HG02870 (cell line): ENCODE data around the gene CEP164.

Experiments used
- ATAC-seq: cut with Tn5 transposase; IDR thresholded peaks from one replicate; pipeline ENCODE4 v1.9.1; 2021; ENCODE audit warnings: mild to moderate bottlenecking, moderate library complexity; ENCODE audit not compliant: unreplicated experiment

Gene CEP164

GRCh38 chr11:117457835-117458234 lies 130.2 kb downstream of the CEP164 start:
- ATAC-seq: no peak

DNA sequence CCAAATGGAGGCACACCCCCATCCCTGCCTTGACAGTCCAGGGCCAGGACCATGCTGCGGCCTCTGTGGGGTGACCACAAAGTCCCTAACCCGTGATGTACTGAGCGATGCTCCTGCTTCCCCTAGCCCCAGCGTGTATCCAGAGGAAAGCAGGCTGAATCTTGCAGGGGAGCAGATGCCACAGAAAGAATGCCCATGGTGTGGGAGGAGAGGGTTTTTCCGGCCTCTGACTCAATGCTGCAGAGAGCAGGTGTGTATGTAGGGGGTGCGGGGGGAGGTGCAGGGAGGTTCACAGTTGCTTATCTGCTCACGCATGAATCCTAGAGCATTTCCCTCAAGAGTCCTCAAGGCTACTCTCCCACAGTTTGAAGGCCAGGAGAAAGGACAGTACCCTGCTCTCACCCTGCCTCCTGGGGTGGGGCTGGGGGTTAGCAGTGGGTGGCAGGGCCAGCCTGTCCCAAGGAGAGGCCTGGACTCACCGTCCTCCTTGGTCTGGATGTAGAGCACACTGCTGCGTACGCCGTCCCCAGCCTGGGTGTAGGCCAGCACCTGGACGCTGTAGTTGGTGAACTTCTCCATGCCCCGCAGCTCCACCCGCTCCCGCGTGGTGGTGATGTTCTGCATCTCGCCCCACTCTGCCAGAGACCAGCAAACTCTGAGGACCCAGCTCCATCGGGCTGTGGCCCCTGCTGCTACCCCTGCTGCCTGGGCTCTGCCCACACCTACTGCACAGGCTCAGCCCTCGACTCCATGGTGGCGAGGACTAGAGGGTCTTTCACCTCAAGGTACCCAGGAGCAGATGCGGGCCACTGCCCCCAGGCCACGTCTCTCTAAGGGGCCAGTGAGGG lies 130.8 kb downstream of the CEP164 start:
- ATAC-seq: no peak

DNA sequence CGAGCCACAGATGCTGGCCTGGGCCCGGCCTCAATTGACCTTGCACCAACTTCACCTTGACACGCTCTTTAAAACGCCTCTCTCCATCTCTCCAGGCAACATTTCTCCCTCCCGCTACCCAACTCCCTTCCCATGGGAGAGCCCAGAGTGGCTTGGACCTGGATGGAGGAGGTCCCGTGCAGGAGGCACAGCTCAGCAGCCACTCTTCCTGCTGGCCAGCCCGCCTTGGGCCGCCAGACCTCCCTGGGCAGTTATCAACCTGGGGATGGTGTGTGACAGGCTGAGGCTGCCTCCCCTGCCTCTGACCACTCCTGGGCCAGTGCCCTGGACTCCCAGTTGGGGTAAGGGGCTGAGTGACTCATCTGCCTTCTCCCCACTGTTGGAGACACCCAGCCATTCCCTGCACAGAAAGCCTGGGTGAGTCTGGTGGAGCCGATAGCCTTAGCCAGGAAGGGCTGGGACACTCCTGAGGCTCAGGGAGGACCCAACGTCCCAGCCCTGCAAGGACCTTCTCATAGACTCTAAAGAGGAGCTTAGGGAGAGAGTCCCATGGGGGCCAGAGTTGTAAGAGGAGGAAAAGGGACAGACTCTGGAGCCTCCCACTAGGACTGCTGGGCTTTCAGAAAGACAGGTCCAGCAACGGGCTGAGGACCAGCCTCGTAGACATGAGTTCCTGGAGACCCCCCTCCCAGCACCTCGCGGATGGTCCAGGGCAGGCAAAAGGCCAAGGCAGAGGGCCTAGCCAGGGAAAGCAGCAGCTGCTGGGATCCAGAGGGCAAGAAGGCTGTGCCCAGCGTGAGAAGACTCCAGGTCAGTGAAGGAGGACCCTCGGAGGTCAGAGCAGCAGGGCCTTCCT lies 131.7 kb downstream of the CEP164 start:
- ATAC-seq: no peak

DNA sequence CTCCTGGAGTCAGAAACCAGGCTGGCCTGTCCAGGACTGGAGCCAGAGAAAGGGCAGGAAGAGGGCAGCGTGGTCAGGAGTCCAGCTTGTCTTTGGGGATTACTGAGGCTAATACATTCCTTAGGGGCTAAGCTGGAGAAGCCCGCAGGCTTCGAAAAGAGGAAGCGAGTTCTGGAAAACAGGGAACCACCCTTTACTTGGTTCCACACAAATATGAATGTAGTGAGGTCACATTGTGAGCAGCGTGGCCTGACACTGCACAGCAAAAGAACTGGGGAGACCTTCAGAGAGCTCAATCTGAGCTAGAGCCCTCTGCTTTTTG lies 132.3 kb downstream of the CEP164 start:
- no peak for ATAC-seq

- ATAC-seq: no peak
These were observed 133.9 kb downstream of the CEP164 start for GRCh38 chr11:117461396-117462182.

GRCh38 chr11:117462183-117462863 lies 134.7 kb downstream of the CEP164 start:
- no peak for ATAC-seq

DNA sequence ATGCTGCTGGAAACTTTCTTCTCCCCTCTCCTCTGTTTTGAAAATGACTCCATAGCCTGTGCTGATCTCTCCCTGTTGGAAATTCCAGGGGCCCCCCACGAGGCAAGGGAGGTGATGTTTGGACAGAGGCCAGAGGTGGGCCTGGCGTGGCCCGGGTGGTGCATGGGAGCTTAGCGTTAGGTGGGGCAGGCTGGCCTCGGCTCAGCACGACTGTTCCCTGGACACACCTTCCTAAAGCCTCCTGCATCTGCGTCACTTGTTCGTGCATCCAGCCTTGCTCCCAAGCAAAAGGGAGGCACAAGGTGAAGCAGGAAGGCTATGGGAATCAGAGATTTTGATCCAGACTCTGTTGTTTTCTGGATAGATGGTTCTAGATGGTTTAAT lies 135.2 kb downstream of the CEP164 start:
- no peak for ATAC-seq
